ENCODE results near the gene KRT32.

- TF ChIP-seq, protein P1, sequence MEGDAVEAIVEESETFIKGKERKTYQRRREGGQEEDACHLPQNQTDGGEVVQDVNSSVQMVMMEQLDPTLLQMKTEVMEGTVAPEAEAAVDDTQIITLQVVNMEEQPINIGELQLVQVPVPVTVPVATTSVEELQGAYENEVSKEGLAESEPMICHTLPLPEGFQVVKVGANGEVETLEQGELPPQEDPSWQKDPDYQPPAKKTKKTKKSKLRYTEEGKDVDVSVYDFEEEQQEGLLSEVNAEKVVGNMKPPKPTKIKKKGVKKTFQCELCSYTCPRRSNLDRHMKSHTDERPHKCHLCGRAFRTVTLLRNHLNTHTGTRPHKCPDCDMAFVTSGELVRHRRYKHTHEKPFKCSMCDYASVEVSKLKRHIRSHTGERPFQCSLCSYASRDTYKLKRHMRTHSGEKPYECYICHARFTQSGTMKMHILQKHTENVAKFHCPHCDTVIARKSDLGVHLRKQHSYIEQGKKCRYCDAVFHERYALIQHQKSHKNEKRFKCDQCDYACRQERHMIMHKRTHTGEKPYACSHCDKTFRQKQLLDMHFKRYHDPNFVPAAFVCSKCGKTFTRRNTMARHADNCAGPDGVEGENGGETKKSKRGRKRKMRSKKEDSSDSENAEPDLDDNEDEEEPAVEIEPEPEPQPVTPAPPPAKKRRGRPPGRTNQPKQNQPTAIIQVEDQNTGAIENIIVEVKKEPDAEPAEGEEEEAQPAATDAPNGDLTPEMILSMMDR (IDR thresholded peaks at IDR 0.05 in 2 of 3, conservative IDR thresholded peaks at IDR 0.05 in 1 of 3; ENCODE audit: borderline replicate concordance in 1 of 3, insufficient read depth in 1 of 3, low read depth in 2 of 3, low read length in 2 of 3), result no peak
- TF ChIP-seq ATF3 (IDR thresholded peaks at IDR 0.05) (no peak), SP1 (IDR thresholded peaks at IDR 0.05; ENCODE audit: low read depth) (no peak), SIN3A (IDR thresholded peaks at IDR 0.05; ENCODE audit: low read depth) (no peak), ZNF274 (IDR thresholded peaks at IDR 0.05; ENCODE audit: low read depth, low read length) (no peak), POLR2AphosphoS5 (IDR thresholded peaks at IDR 0.05; ENCODE audit: low read depth, low read length) (no peak), RAD21 (IDR thresholded peaks at IDR 0.05; ENCODE audit: low read depth) (no peak), YY1 (IDR thresholded peaks at IDR 0.05; ENCODE audit: extremely low read depth, insufficient replicate concordance, low read depth, low read length) (no peak), POLR2A (IDR thresholded peaks at IDR 0.05; ENCODE audit: borderline replicate concordance, extremely low read depth, insufficient read depth, insufficient read length) (no peak), EZH2 (IDR thresholded peaks at IDR 0.05) (no peak), TCF7L2 (IDR thresholded peaks at IDR 0.05; ENCODE audit: borderline replicate concordance, extremely low read depth, insufficient read depth, insufficient read length) (no peak), ZFX (IDR thresholded peaks at IDR 0.05) (no peak)
- TF ChIP-seq, protein P2, sequence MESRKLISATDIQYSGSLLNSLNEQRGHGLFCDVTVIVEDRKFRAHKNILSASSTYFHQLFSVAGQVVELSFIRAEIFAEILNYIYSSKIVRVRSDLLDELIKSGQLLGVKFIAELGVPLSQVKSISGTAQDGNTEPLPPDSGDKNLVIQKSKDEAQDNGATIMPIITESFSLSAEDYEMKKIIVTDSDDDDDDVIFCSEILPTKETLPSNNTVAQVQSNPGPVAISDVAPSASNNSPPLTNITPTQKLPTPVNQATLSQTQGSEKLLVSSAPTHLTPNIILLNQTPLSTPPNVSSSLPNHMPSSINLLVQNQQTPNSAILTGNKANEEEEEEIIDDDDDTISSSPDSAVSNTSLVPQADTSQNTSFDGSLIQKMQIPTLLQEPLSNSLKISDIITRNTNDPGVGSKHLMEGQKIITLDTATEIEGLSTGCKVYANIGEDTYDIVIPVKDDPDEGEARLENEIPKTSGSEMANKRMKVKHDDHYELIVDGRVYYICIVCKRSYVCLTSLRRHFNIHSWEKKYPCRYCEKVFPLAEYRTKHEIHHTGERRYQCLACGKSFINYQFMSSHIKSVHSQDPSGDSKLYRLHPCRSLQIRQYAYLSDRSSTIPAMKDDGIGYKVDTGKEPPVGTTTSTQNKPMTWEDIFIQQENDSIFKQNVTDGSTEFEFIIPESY (IDR thresholded peaks at IDR 0.05; ENCODE audit: extremely low read depth, insufficient replicate concordance, low read length), result no peak
Observed at GRCh38 chr17:41463746-41464145, 3.4 kb downstream of the KRT32 start.
